HL-60 (cell line): ENCODE measurements around the gene CASD1.

Experiments used
- DNase-seq, 2 experiments: peaks; one replicate each; pipeline ENCODE4 v3.0.0-alpha.2; 2010 to 2020; ENCODE audit warnings: low read depth in 1 of 2, low spot score in 1 of 2
- H3K27ac ChIP-seq: fragments of 250-450 bp; sonication (Bioruptor Pico); replicated peaks from 2 replicates; pipeline ENCODE4 v1.5.1; 2020; ENCODE audit warnings: mild to moderate bottlenecking, moderate library complexity
- H3K27me3 ChIP-seq: fragments of 250-450 bp; sonication (Bioruptor Pico); 2 replicates; pipeline ENCODE4 v1.5.1; 2021; ENCODE audit warnings: mild to moderate bottlenecking, moderate library complexity; ENCODE audit not compliant: insufficient read depth, poor library complexity, severe bottlenecking
- H3K4me3 ChIP-seq: replicated peaks from 2 replicates; pipeline ENCODE4 v1.5.1; 2011; ENCODE audit warnings: mild to moderate bottlenecking, control low read depth, low read length; ENCODE audit not compliant: insufficient read depth
- CTCF ChIP-seq: IDR thresholded peaks from one replicate; pipeline ENCODE4 v1.5.1; 2011; ENCODE audit warnings: low read length, control low read depth, inconsistent platforms; ENCODE audit not compliant: insufficient read depth
- GABPA ChIP-seq: IDR thresholded peaks from 2 replicates; pipeline ENCODE4 v1.6.1; 2012; ENCODE audit warnings: low read depth
- POLR2AphosphoS5 ChIP-seq: IDR thresholded peaks from 2 replicates; pipeline ENCODE4 v1.6.1; 2012; ENCODE audit warnings: low read depth
- REST ChIP-seq: IDR thresholded peaks from 2 replicates; pipeline ENCODE4 v1.6.1; 2012; ENCODE audit warnings: low read depth; ENCODE audit not compliant: insufficient replicate concordance
- SPI1 ChIP-seq: IDR thresholded peaks from 2 replicates; pipeline ENCODE4 v1.6.1; 2012; ENCODE audit warnings: low read depth, mild to moderate bottlenecking, borderline replicate concordance

Gene CASD1

GRCh38 chr7:94481279-94481678 lies 28.3 kb upstream of the CASD1 start:
- no peak for DNase-seq
- no peaks in the 10 kb centered on the region for H3K27me3 ChIP-seq
- TF ChIP-seq POLR2AphosphoS5: no peak

GRCh38 chr7:94482796-94483195 lies 26.8 kb upstream of the CASD1 start:
- no peak for TF ChIP-seq POLR2AphosphoS5
- TF ChIP-seq REST: no peak
- TF ChIP-seq CTCF: no peak
- TF ChIP-seq GABPA: no peak
- TF ChIP-seq SPI1: no peak
- Histone ChIP-seq H3K27me3 (no peaks in the 10 kb centered on the region), H3K27ac (no peak overlapping the region), H3K4me3 (no peak overlapping the region)
- no peak for DNase-seq

More at GRCh38 chr7:94481279-94481678, 28.3 kb upstream of the CASD1 start:
- no peak overlapping the region for H3K4me3 ChIP-seq
- no peak overlapping the region for H3K27ac ChIP-seq

- H3K27ac ChIP-seq: no peak overlapping the region
- DNase-seq: no peak
- H3K4me3 ChIP-seq: no peak overlapping the region
- no peaks in the 10 kb centered on the region for H3K27me3 ChIP-seq
- TF ChIP-seq POLR2AphosphoS5: no peak
- TF ChIP-seq REST: no peak
- no peak for TF ChIP-seq CTCF
- TF ChIP-seq SPI1: no peak
- TF ChIP-seq GABPA: no peak
Measured at GRCh38 chr7:94483843-94484242, 25.8 kb upstream of the CASD1 start.

GRCh38 chr7:94486216-94486615 lies 23.4 kb upstream of the CASD1 start:
- Histone ChIP-seq H3K27ac (no peak overlapping the region), H3K4me3 (no peak overlapping the region), H3K27me3 (no peaks in the 10 kb centered on the region)
- DNase-seq: peak; percentile 11 to 31
- TF ChIP-seq GABPA (no peak), REST (no peak), POLR2AphosphoS5 (no peak), CTCF (no peak)
